SH-SY5Y (cell line): ENCODE measurements around the gene LCK.

Source experiments
- GATA2 ChIP-seq: IDR thresholded peaks from 2 replicates; pipeline ENCODE4 v1.6.1; 2011; ENCODE audit warnings: mild to moderate bottlenecking, low read depth, low read length
- GATA3 ChIP-seq: IDR thresholded peaks from 2 replicates; pipeline ENCODE4 v1.6.1; 2011; ENCODE audit warnings: low read depth, mild to moderate bottlenecking, low read length, moderate library complexity

GRCh38 chr1:32265846-32266245 is 14.8 kb downstream of the LCK start:
- TF ChIP-seq GATA2 (no peak), GATA3 (no peak)
